Fibroblast of mammary gland (primary cell): ENCODE data around the gene TIGAR.
A peak's percentile ranks its signal among the peaks of the same experiment; 100 is the strongest.

Experiments used
- DNase-seq: peaks from one replicate; pipeline ENCODE4 v3.0.0-alpha.2; 2010; ENCODE audit warnings: low read depth
- H3K4me3 ChIP-seq: 2 replicates; pipeline ENCODE4 v1.5.1; 2011; ENCODE audit warnings: low read depth, mild to moderate bottlenecking, low read length, moderate library complexity; ENCODE audit not compliant: control insufficient read depth
- TF ChIP-seq, protein P1 (sequence below): conservative IDR thresholded peaks from 2 replicates; pipeline ENCODE4 v1.5.1; 2011; ENCODE audit warnings: low read depth, low read length, inconsistent platforms; ENCODE audit not compliant: control insufficient read depth, insufficient read depth

Gene TIGAR

DNA sequence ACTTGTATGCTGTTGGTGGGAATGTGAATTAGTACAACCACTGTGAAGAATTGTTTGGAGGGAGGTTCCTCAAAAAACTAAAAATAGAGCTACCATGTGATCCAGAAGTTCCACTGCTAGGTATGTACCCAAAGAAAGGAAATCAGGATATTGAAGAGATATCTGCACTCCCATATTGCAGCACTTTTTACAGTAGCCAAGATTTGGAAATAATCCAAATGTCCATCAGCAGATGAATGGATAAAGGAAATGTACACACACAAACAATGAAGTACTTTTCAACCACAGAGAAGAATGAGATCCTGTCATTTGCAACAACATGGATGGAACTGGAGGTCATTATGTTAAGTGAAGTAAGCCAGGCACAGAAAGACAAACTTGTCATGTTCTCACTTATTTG, 25.9 kb downstream of the TIGAR start:
- H3K4me3 ChIP-seq = no peak overlapping the region
- TF ChIP-seq, protein P1, sequence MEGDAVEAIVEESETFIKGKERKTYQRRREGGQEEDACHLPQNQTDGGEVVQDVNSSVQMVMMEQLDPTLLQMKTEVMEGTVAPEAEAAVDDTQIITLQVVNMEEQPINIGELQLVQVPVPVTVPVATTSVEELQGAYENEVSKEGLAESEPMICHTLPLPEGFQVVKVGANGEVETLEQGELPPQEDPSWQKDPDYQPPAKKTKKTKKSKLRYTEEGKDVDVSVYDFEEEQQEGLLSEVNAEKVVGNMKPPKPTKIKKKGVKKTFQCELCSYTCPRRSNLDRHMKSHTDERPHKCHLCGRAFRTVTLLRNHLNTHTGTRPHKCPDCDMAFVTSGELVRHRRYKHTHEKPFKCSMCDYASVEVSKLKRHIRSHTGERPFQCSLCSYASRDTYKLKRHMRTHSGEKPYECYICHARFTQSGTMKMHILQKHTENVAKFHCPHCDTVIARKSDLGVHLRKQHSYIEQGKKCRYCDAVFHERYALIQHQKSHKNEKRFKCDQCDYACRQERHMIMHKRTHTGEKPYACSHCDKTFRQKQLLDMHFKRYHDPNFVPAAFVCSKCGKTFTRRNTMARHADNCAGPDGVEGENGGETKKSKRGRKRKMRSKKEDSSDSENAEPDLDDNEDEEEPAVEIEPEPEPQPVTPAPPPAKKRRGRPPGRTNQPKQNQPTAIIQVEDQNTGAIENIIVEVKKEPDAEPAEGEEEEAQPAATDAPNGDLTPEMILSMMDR = no peak
- no peak for DNase-seq

GRCh38 chr12:4353785-4354208, 32.8 kb downstream of the TIGAR start:
- peak; percentile 11 for DNase-seq
- no peak overlapping the region for H3K4me3 ChIP-seq
- TF ChIP-seq, protein P1 = peak; percentile 28

DNA sequence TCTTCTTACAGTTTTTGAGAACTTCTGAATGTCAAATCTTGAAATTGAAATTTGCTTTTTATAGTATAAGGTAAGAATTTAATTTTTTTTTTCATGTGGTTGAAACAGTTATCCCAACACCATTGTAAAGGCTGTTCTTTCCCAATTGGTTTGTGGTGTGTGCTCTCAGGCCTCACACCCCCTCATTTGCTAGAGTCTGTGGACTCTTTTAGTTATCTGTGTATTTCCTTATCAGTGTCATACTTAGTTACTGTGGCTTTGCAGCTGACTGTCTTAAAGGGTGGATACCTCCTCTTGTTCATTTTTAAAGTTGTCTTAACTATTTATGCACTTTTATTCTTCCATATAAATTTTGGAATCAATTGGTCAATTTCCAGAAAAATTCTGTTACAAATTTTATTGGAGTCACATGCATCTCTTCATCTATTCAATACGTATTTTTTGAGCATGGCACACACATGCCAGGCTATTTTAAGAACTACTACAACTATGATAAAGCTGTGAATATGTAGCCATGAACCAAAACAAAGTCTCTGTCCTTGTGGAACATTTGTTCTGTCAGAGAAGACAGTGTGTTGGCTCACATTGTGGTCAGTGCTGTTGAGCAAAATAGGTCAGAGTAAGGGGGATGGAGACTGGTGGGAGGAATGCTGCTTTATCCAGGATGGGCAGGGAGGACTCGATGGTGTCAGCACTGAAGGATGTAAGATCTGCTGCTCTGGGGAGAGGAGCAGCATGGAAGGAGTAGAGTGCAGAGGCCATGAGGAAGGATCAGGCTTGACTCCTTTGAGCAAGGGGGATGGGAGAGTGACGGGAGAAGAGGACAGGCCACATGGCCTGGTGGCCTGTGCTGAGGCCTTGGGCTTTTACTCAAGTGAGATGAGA, 34.4 kb downstream of the TIGAR start:
- H3K4me3 ChIP-seq = no peak overlapping the region
- TF ChIP-seq, protein P1 = no peak
- no peak for DNase-seq

- peak; percentile 49 for DNase-seq
- TF ChIP-seq, protein P1 = peak; percentile 58
Observed at GRCh38 chr12:4356041-4356327, 35.0 kb downstream of the TIGAR start.

DNA sequence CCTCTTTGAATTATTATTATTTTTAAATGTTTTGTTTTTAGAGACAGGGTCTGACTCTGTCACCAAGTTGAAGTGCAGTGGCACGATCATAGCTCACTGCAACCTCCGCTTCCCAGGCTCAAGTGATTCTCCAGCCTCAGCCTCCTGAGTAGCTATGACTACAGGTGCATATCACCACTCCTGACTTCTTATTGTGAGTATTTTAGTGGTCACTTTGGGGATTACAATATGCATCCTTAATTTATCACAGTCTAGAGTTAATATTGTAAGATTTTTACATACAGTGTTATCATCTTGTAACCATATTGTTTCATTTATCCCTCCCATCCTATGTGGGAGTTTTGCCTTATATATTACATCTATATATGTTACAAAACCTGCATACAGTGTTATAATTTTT, 45.1 kb downstream of the TIGAR start:
- no peak overlapping the region for H3K4me3 ChIP-seq
- no peak for DNase-seq
- TF ChIP-seq, protein P1 = no peak

More at GRCh38 chr12:4356041-4356327, 35.0 kb downstream of the TIGAR start:
- no peak overlapping the region for H3K4me3 ChIP-seq

DNA sequence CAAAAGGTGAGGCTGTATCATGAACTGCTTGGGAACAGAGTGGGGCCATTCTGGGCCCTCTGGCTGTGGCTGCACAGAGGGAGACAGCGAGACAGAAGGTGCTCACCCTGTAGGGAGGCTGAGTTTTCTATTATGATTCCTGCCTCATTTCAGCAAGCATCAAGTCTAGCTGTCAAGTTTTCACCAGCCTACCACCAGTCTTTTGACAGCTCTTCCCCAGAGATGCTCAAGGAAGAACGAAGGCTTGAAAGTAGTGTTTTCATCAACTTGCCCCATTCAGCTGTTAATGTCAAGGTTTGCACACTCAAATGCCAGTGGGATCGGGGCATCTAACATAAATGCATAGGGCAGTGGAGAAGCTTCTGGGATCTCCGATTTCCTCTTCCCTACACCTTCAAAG, 48.5 kb downstream of the TIGAR start:
- TF ChIP-seq, protein P1 = no peak
- no peak for DNase-seq

More for the DNA sequence above, 48.5 kb downstream of the TIGAR start:
- H3K4me3 ChIP-seq = no peak overlapping the region
